K562 (cell line): ENCODE results near the gene MICALL2.

ENCODE experiments used
- ATF3 ChIP-seq, 2 experiments: fragments of 450-650 bp in 1 of 2; sonication (generic) in 1 of 2; formaldehyde crosslinking in 1 of 2; IDR thresholded peaks in 1 of 2; conservative IDR thresholded peaks in 1 of 2; 2 replicates each; pipeline versions ENCODE4 v1.6.1 to v1.8.1; 2016 to 2023; ENCODE audit warnings: mild to moderate bottlenecking in 2 of 2, moderate library complexity in 2 of 2, inconsistent platforms in 1 of 2, missing genetic modification reagents in 1 of 2
- KDM5B ChIP-seq: fragments of 200-600 bp; sonication (generic); IDR thresholded peaks from 2 replicates; pipeline ENCODE4 v1.6.1; 2012; ENCODE audit warnings: low read depth, mild to moderate bottlenecking, moderate library complexity, low read length, control low read depth, inconsistent platforms; ENCODE audit not compliant: insufficient replicate concordance
- ZFP30 ChIP-seq: fragments of 250-450 bp; sonication (Bioruptor Pico); IDR thresholded peaks from 2 replicates; pipeline ENCODE4 v1.8.0; 2022; ENCODE audit warnings: moderate library complexity, mild to moderate bottlenecking, inconsistent platforms, borderline replicate concordance
- ZNF24 ChIP-seq: fragments of 450-650 bp; IDR thresholded peaks from 2 replicates; pipeline ENCODE4 v1.6.1; 2016

DNA sequence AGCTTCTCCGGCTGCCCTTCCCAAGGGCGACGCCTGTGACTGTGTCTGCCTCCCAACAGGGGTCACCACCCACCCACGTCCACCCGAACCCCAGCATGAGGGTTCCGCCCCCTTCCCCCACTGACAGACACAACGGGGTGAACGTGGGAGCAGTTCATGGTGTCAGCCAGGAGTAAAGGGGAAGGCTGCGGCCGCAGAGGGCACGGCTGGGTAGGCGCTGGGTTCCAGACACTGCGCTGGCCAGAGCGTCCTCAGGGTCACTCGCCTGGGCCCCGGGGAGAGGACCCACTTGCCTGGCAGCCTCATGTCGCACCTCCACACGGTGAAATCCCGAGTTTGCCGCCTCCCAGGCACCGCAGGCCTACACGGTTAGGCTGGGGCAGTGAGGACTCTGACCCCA is 23.8 kb upstream of the MICALL2 start:
- TF ChIP-seq ZFP30 (CRISPR knock-in tag): no peak
- no peak for TF ChIP-seq KDM5B
- no peak for TF ChIP-seq ATF3 (IDR thresholded peaks at IDR 0.05)
- TF ChIP-seq ATF3 (CRISPR knock-in tag; conservative IDR thresholded peaks at IDR 0.05): no peak
- TF ChIP-seq ZNF24: no peak
